Transverse colon (tissue), 4 donors: Measurements from ENCODE around the gene KRT80. TPM values are rescaled to one million over a fixed set of nuclear protein-coding genes. Genes with fewer than 3 reads are reported as not detected.

Source experiments
- DNase-seq: peaks from one replicate; pipeline ENCODE4 v3.0.0-alpha.2; 2019
- H3K27ac ChIP-seq, 4 donors: fragments of 200-600 bp; sonication (generic); 2 replicates each; pipeline ENCODE4 v1.5.1; 2016 to 2018; ENCODE audit warnings: inconsistent platforms in 4 of 4
- H3K27me3 ChIP-seq: fragments of 200-600 bp; sonication (generic); 2 replicates; pipeline ENCODE4 v1.5.1; 2017; ENCODE audit warnings: inconsistent platforms
- H3K36me3 ChIP-seq, 4 donors: fragments of 200-600 bp; sonication (generic); 2 replicates each; pipeline ENCODE4 v1.5.1; 2017 to 2019; ENCODE audit warnings: inconsistent platforms in 4 of 4
- H3K4me1 ChIP-seq, 4 donors: fragments of 200-600 bp; sonication (generic); 2 replicates each; pipeline ENCODE4 v1.5.1; 2017 to 2020; ENCODE audit warnings: inconsistent platforms in 4 of 4
- H3K4me3 ChIP-seq, 4 donors: fragments of 200-600 bp; sonication (generic); 1 replicate in 1 of 4; 2 replicates in 3 of 4; pipeline versions ENCODE4 v1.5.1 to v1.6.1; 2017 to 2019; ENCODE audit warnings: inconsistent platforms in 4 of 4
- H3K9me3 ChIP-seq, 2 donors: fragments of 200-600 bp; sonication (generic); 2 replicates each; pipeline ENCODE4 v1.5.1; 2017 to 2019; ENCODE audit warnings: inconsistent platforms in 2 of 2
- CTCF ChIP-seq, 5 experiments: fragments of 200-600 bp in 3 of 5; fragments of 450-650 bp in 2 of 5; sonication (generic) in 3 of 5; IDR thresholded peaks; 1 replicate in 2 of 5; 2 replicates in 3 of 5; pipeline ENCODE4 v1.5.1; 2016 to 2017; ENCODE audit warnings: antibody characterized with exemption in 5 of 5, inconsistent platforms in 3 of 5, mild to moderate bottlenecking in 2 of 5, moderate library complexity in 1 of 5
- EP300 ChIP-seq: sonication (generic); formaldehyde crosslinking; IDR thresholded peaks from one replicate; pipeline ENCODE4 v1.6.1; 2017; ENCODE audit warnings: antibody characterized with exemption, low read depth
- POLR2A ChIP-seq: fragments of 450-650 bp; IDR thresholded peaks from one replicate; pipeline ENCODE4 v1.6.1; 2016; ENCODE audit warnings: antibody characterized with exemption, mild to moderate bottlenecking, moderate library complexity
- POLR2AphosphoS5 ChIP-seq, 3 donors: sonication (generic); formaldehyde crosslinking; IDR thresholded peaks; one replicate each; pipeline ENCODE4 v1.6.1; 2016; ENCODE audit warnings: antibody characterized with exemption in 3 of 3
- WGBS, 2 donors: methylation state at CpG; one replicate each; pipeline ENCODE4 v1.1.5; 2018; ENCODE audit warnings: low coverage in 1 of 2; 5-methylcytosine and 5-hydroxymethylcytosine counted together
- in situ Hi-C, 4 donors: fragments of 200-750 bp; cut with MboI; loops; one replicate each; pipeline versions ENCODE4 v1.15.0 to v1.15.1; 2017; ENCODE audit warnings: low sequenced_read_pairs in 3 of 4, low pct_ligation_motif_present in 1 of 4, low pct_unique_long_range_greater_than_20kb in 1 of 4
- intact Hi-C: fragments of 100-400 bp; cut with DNase I; formaldehyde crosslinking; loops from one replicate; pipeline ENCODE4 v1.15.1; 2023; ENCODE audit warnings: low total_unique reads
- total RNA-seq, 4 donors: library from RNA; depleted of rRNA; stranded (reverse); fragments of >200 nt; gene quantifications; one replicate each; pipeline ENCODE4 v1.1.0, GENCODE V29; 2016

Gene KRT80
- total RNA-seq, 4 donors from 2014 or later = 0.14 TPM; not detected in 3

- whole genome bisulfite sequencing, 2 donors = 17 to 19% methylated on average over 1 to 4 of the region's 5 CpGs
- DNase-seq = peak; percentile 85
- peak overlapping the region in 3 of 4 donors; percentile 20 to 57 (median 40) for H3K27ac ChIP-seq
- no peaks in the 10 kb centered on the region for H3K27me3 ChIP-seq
- in situ Hi-C loops (no loop called here), intact Hi-C loops (no loop called here)
- no peaks in the 10 kb centered on the region for H3K9me3 ChIP-seq
- H3K4me3 ChIP-seq = no peak overlapping the region
- H3K36me3 ChIP-seq = no peaks in the 10 kb centered on the region
- H3K4me1 ChIP-seq = peaks cover 0 to 17% (median 8%) of the 10 kb centered on the region in 4 donors
- TF ChIP-seq CTCF (IDR thresholded peaks at IDR 0.05) = no peak
- peak in 1 of 3 donors; percentile 51 for TF ChIP-seq POLR2AphosphoS5 (IDR thresholded peaks at IDR 0.05)
Observed at GRCh38 chr12:52217223-52217622, 25.4 kb upstream of the KRT80 start.

GRCh38 chr12:52216807-52217206 is 25.0 kb upstream of the KRT80 start:
- in situ Hi-C loops (no loop called here), intact Hi-C loops (no loop called here)
- Histone ChIP-seq H3K27me3 (no peaks in the 10 kb centered on the region), H3K36me3 (no peaks in the 10 kb centered on the region), H3K4me1 (peaks cover 0 to 17% (median 8%) of the 10 kb centered on the region in 4 donors), H3K9me3 (no peaks in the 10 kb centered on the region), H3K4me3 (no peak overlapping the region), H3K27ac (peak overlapping the region in 2 of 4 donors; percentile 40 to 57)
- TF ChIP-seq POLR2AphosphoS5 (IDR thresholded peaks at IDR 0.05) = no peak
- TF ChIP-seq EP300 = no peak
- no peak for TF ChIP-seq POLR2A
- no peak for TF ChIP-seq CTCF (IDR thresholded peaks at IDR 0.05)
- no peak for DNase-seq
- 7 to 18% methylated on average over 1 of the region's 1 CpG for WGBS, 2 donors

- Histone ChIP-seq H3K27me3 (no peaks in the 10 kb centered on the region), H3K36me3 (no peaks in the 10 kb centered on the region), H3K27ac (no peak overlapping the region), H3K9me3 (no peaks in the 10 kb centered on the region), H3K4me1 (peaks cover 0 to 17% (median 8%) of the 10 kb centered on the region in 4 donors), H3K4me3 (no peak overlapping the region)
- TF ChIP-seq POLR2A (no peak), POLR2AphosphoS5 (IDR thresholded peaks at IDR 0.05) (no peak), EP300 (no peak), CTCF (IDR thresholded peaks at IDR 0.05) (no peak)
- in situ Hi-C loops (no loop called here), intact Hi-C loops (no loop called here)
- DNase-seq = no peak
- 82% methylated on average over 4 of the region's 4 CpGs; no CpG with 5 or more reads in 1 of the 2 donors for WGBS, 2 donors
Observed at GRCh38 chr12:52216100-52216499, 24.3 kb upstream of the KRT80 start.

GRCh38 chr12:52215587-52216031 is 23.8 kb upstream of the KRT80 start:
- Histone ChIP-seq H3K4me1 (peaks cover 0 to 17% (median 8%) of the 10 kb centered on the region in 4 donors), H3K36me3 (no peaks in the 10 kb centered on the region), H3K4me3 (no peak overlapping the region), H3K9me3 (no peaks in the 10 kb centered on the region), H3K27me3 (no peaks in the 10 kb centered on the region), H3K27ac (no peak overlapping the region)
- WGBS, 2 donors = 78% methylated on average over 7 of the region's 7 CpGs; no CpG with 5 or more reads in 1 of the 2 donors
- DNase-seq = no peak
- intact Hi-C loops (no loop called here), in situ Hi-C loops (no loop called here)
- TF ChIP-seq POLR2A (no peak), EP300 (no peak)

- Histone ChIP-seq H3K27ac (no peak overlapping the region), H3K27me3 (no peaks in the 10 kb centered on the region), H3K9me3 (no peaks in the 10 kb centered on the region), H3K36me3 (no peaks in the 10 kb centered on the region), H3K4me1 (peaks cover 0 to 17% (median 8%) of the 10 kb centered on the region in 4 donors), H3K4me3 (no peak overlapping the region)
- DNase-seq = no peak
- TF ChIP-seq POLR2AphosphoS5 (IDR thresholded peaks at IDR 0.05) (no peak), CTCF (IDR thresholded peaks at IDR 0.05) (peak in 2 of 5 experiments; percentile 18 to 20)
- 78% methylated on average over 2 of the region's 3 CpGs; no CpG with 5 or more reads in 1 of the 2 donors for WGBS, 2 donors
- intact Hi-C loops = no loop called here
- in situ Hi-C loops = no loop called here
Observed at GRCh38 chr12:52214421-52214802, 22.6 kb upstream of the KRT80 start.
